ENCODE measurements around the gene HOXC4. TPM values are rescaled to one million over a fixed set of nuclear protein-coding genes. Genes with fewer than 3 reads are reported as not detected.

The HOXC4 gene
- total and polyA plus RNA-seq, 2 of the 4 experiments (the other 2 are of a cell fraction), result under 0.01 to 0.26 TPM

DNA sequence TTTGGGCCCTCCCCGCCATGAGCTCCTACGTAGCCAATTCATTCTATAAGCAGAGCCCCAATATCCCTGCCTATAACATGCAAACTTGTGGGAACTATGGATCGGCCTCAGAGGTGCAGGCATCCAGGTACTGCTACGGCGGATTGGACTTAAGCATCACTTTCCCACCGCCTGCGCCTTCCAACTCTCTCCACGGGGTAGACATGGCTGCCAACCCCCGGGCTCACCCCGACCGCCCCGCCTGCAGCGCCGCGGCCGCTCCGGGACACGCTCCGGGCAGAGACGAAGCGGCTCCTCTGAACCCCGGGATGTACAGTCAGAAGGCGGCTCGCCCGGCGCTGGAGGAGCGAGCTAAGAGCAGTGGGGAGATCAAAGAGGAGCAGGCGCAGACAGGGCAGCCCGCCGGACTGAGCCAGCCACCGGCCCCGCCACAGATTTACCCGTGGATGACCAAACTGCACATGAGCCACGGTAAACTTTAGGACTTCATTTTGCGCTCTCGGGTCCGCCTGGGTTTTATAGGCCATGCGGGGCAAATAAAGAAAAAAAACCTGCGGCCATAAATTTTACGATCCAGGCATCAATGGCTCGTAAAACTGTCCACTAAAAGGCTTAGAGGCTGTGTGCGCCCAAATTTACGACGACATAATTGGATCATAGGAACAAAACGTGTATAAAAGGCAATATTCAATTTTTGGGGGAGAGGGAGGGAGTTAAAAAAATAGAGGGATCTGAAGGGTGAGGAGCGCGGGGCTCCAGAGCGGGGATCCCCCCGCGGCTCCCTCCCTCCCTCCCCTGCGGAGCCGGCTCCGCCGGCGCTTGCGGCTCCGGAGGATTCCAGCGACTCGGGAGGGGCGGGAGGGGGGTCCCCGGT is 20.3 kb upstream of the HOXC4 start:
- peaks cover 11% of the 10 kb centered on the region for H3K9me3 ChIP-seq (ENCODE audit: control insufficient read depth, insufficient read depth, low read length)
- BruUV-seq (replicated peaks), result no TSS peak
- dilution Hi-C loops (cut with HindIII; ENCODE audit: low sequenced_read_pairs, unreplicated experiment) (no loop called here), intact Hi-C loops (cut with micrococcal nuclease) (no loop called here), in situ Hi-C loops (cut with MboI; ENCODE audit: low sequenced_read_pairs) (no loop called here)
- no peak overlapping the region for H3K9ac ChIP-seq (ENCODE audit: low read depth, low read length)
- no peak overlapping the region; the same call in 1 of the 2 replicates for H3K4me3 ChIP-seq (ENCODE audit: insufficient read depth, low read depth, low read length)
- no peak overlapping the region for H2BK5ac ChIP-seq (ENCODE audit: low read depth, low read length, poor library complexity, severe bottlenecking)
- CTCF ChIA-PET, result interaction anchor here (1.0 kb wide), 1 partner anchor 158 kb away, joined by 10 read pairs; no protein-coding TSS in a partner anchor
- ATAC-seq (ENCODE audit: low read depth) (no peak), DNase-seq (no peak)
- WGBS, 2 experiments (ENCODE audit: extremely low coverage in 2 of 2, insufficient read length in 1 of 2), result 6% methylated on average over 27 of the region's 61 CpGs; no CpG with 5 or more reads in 1 of the 2 experiments
- POLR2A ChIA-PET (ENCODE audit: unreplicated experiment), result no interaction called here
- H3K9me1 ChIP-seq (ENCODE audit: insufficient read depth, low read length), result no peaks in the 10 kb centered on the region
- H3K4me2 ChIP-seq (ENCODE audit: low read depth, low read length), result no peak overlapping the region
- H4K20me1 ChIP-seq (ENCODE audit: insufficient read depth, low read length), result no peaks in the 10 kb centered on the region
- no peak overlapping the region for H4K5ac ChIP-seq (ENCODE audit: low read depth, low read length)
- H3K27me3 ChIP-seq (ENCODE audit: control insufficient read depth, insufficient read depth, low read length), result peaks cover 77% of the 10 kb centered on the region
- H2AK9ac ChIP-seq (replicated peaks; ENCODE audit: low read depth, low read length, poor library complexity), result no peak overlapping the region
- H3K27ac ChIP-seq (ENCODE audit: insufficient read depth, low read length), result no peak overlapping the region
- H3K79me1 ChIP-seq (ENCODE audit: low read depth in 1 of 2, low read length in 2 of 2), result no peaks in the 10 kb centered on the region
- H2BK20ac ChIP-seq (ENCODE audit: low read depth, low read length), result no peak overlapping the region
- no peak overlapping the region for H3K4ac ChIP-seq (ENCODE audit: low read depth, low read length)
- TF ChIP-seq RAD21 (IDR thresholded peaks at IDR 0.05; ENCODE audit: low read length), result no peak
- no peak for TF ChIP-seq MAFK (IDR thresholded peaks at IDR 0.05; ENCODE audit: low read depth, low read length)
- TF ChIP-seq, protein P1, sequence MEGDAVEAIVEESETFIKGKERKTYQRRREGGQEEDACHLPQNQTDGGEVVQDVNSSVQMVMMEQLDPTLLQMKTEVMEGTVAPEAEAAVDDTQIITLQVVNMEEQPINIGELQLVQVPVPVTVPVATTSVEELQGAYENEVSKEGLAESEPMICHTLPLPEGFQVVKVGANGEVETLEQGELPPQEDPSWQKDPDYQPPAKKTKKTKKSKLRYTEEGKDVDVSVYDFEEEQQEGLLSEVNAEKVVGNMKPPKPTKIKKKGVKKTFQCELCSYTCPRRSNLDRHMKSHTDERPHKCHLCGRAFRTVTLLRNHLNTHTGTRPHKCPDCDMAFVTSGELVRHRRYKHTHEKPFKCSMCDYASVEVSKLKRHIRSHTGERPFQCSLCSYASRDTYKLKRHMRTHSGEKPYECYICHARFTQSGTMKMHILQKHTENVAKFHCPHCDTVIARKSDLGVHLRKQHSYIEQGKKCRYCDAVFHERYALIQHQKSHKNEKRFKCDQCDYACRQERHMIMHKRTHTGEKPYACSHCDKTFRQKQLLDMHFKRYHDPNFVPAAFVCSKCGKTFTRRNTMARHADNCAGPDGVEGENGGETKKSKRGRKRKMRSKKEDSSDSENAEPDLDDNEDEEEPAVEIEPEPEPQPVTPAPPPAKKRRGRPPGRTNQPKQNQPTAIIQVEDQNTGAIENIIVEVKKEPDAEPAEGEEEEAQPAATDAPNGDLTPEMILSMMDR (conservative IDR thresholded peaks at IDR 0.05; ENCODE audit: low read depth, low read length), result no peak
- no peak for TF ChIP-seq CEBPB (IDR thresholded peaks at IDR 0.05; ENCODE audit: low read depth, low read length)
- TF ChIP-seq SMC3 (IDR thresholded peaks at IDR 0.05; ENCODE audit: low read depth, low read length), result no peak
- H3K18ac ChIP-seq (ENCODE audit: low read depth, low read length), result no peak overlapping the region
- H2BK120ac ChIP-seq (ENCODE audit: low read depth, low read length), result no peak overlapping the region
- H3K36me3 ChIP-seq (ENCODE audit: control insufficient read depth, insufficient read depth, low read length), result no peaks in the 10 kb centered on the region
- no peak overlapping the region for H2AK5ac ChIP-seq (ENCODE audit: low read depth, low read length)
- no peak overlapping the region for H4K8ac ChIP-seq (ENCODE audit: low read depth in 2 of 2, low read length in 2 of 2)
- H3K4me1 ChIP-seq (ENCODE audit: control insufficient read depth, insufficient read depth, low read length), result no peaks in the 10 kb centered on the region
- no peak overlapping the region for H4K91ac ChIP-seq (ENCODE audit: insufficient read depth, low read depth, low read length)
- no peak overlapping the region for H2BK15ac ChIP-seq (ENCODE audit: low read depth, low read length)
- H3K23ac ChIP-seq (ENCODE audit: low read depth, low read length), result no peak overlapping the region
- no peak overlapping the region for H2AFZ ChIP-seq (replicated peaks; ENCODE audit: low read length, poor library complexity)
- no peak overlapping the region for H3K56ac ChIP-seq (ENCODE audit: extremely low read depth, insufficient read depth, low read length)
- no peak overlapping the region for H3K14ac ChIP-seq (replicated peaks; ENCODE audit: low read depth, low read length)
